Non-pigmented ciliary epithelial cell (primary cell): ENCODE results near the gene ANKS1A.
"Not testable (repeated sequence)": the region's sequence is repeated elsewhere in the genome, so short reads cannot be mapped to it uniquely, and the experiment has no call there.

Experiments
- DNase-seq: peaks from one replicate; pipeline ENCODE4 v3.0.0-alpha.2; 2010; ENCODE audit warnings: low read depth

ANKS1A gene

GRCh38 chr6:35085359-35086281, 196.6 kb downstream of the ANKS1A start:
- no peak for DNase-seq

GRCh38 chr6:35086282-35086632, 197.2 kb downstream of the ANKS1A start:
- no peak for DNase-seq

GRCh38 chr6:35086636-35087360, 197.7 kb downstream of the ANKS1A start:
- no peak for DNase-seq

- DNase-seq = no peak
Measured at GRCh38 chr6:35087361-35088280, 198.6 kb downstream of the ANKS1A start.

GRCh38 chr6:35088281-35089215, 199.5 kb downstream of the ANKS1A start:
- no peak for DNase-seq

GRCh38 chr6:35089216-35089934, 200.3 kb downstream of the ANKS1A start:
- DNase-seq = no peak

GRCh38 chr6:35089935-35090505, 201.0 kb downstream of the ANKS1A start:
- DNase-seq = peak; percentile 45

GRCh38 chr6:35090734-35091133, 201.7 kb downstream of the ANKS1A start:
- DNase-seq = no peak

- DNase-seq = no peak
Measured at GRCh38 chr6:35091346-35092083, 202.5 kb downstream of the ANKS1A start.

- DNase-seq = no peak
Measured at GRCh38 chr6:35092362-35093117, 203.5 kb downstream of the ANKS1A start.

- no peak for DNase-seq
Measured at GRCh38 chr6:35093118-35093445, 204.0 kb downstream of the ANKS1A start.

GRCh38 chr6:35093783-35094182, 204.7 kb downstream of the ANKS1A start:
- DNase-seq = no peak

- no peak for DNase-seq
Measured at GRCh38 chr6:35094183-35094582, 205.1 kb downstream of the ANKS1A start.

- DNase-seq = peak; percentile 67
Measured at GRCh38 chr6:35096129-35096862, 207.2 kb downstream of the ANKS1A start.

- no peak for DNase-seq
Measured at GRCh38 chr6:35099116-35099515, 210.1 kb downstream of the ANKS1A start.

- no peak for DNase-seq
Measured at GRCh38 chr6:35105078-35105477, 216.0 kb downstream of the ANKS1A start.

- DNase-seq = not testable (repeated sequence)
Measured at GRCh38 chr6:35106061-35106460, 217.0 kb downstream of the ANKS1A start.

GRCh38 chr6:35107208-35107607, 218.2 kb downstream of the ANKS1A start:
- not testable (repeated sequence) for DNase-seq
